Loucy (cell line): Measurements from ENCODE around the gene PHLDB1.

Source experiments
- EZH2phosphoT487 ChIP-seq: fragments of 200-600 bp; IDR thresholded peaks from 2 replicates; pipeline ENCODE4 v1.6.1; 2018; ENCODE audit warnings: antibody characterized with exemption, mild to moderate bottlenecking, moderate library complexity, borderline replicate concordance
- TF ChIP-seq, protein P1 (sequence below): fragments of 200-600 bp; sonication (generic); conservative IDR thresholded peaks from 2 replicates; pipeline ENCODE4 v1.5.1; 2014; ENCODE audit warnings: mild to moderate bottlenecking, antibody characterized with exemption, low read length

DNA sequence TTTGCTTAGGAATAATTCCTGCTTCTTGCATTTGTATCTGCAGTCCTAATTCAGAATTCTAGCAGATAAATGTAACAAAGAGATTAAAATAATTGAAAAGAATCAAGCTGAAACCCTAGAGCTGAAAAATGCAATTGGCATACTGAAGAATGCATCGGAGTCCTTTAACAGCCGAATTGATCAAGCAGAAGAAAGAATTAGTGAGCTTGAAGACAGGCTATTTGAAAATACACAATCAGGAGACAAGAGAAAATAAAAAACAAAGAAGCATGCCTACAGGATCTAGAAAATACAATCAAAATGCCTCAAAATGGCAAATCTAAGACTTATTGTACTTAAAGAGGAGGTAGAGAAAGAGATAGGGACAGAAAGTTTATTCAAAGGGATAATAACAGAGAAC lies 63.8 kb downstream of the PHLDB1 start:
- TF ChIP-seq, protein P1, sequence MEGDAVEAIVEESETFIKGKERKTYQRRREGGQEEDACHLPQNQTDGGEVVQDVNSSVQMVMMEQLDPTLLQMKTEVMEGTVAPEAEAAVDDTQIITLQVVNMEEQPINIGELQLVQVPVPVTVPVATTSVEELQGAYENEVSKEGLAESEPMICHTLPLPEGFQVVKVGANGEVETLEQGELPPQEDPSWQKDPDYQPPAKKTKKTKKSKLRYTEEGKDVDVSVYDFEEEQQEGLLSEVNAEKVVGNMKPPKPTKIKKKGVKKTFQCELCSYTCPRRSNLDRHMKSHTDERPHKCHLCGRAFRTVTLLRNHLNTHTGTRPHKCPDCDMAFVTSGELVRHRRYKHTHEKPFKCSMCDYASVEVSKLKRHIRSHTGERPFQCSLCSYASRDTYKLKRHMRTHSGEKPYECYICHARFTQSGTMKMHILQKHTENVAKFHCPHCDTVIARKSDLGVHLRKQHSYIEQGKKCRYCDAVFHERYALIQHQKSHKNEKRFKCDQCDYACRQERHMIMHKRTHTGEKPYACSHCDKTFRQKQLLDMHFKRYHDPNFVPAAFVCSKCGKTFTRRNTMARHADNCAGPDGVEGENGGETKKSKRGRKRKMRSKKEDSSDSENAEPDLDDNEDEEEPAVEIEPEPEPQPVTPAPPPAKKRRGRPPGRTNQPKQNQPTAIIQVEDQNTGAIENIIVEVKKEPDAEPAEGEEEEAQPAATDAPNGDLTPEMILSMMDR: no peak
- no peak for TF ChIP-seq EZH2phosphoT487
